SHP77 (cell line): ENCODE data around the gene FGF3.
A peak's percentile ranks its signal among the peaks of the same experiment; 100 is the strongest.

Experiments
- DNase-seq, 2 experiments: peaks; one replicate each; lab custom pipeline; 2025; lab: John Stamatoyannopoulos, UW

Gene FGF3

GRCh38 chr11:69843529-69843921, 24.3 kb upstream of the FGF3 start:
- DNase-seq = no peak

- peak in 1 of 2 experiments; percentile 4 for DNase-seq
These were observed 23.7 kb upstream of the FGF3 start for GRCh38 chr11:69842746-69843528.

- peak; percentile 45 to 62 for DNase-seq
These were observed 22.9 kb upstream of the FGF3 start for GRCh38 chr11:69841859-69842698.

- no peak for DNase-seq
These were observed 22.1 kb upstream of the FGF3 start for GRCh38 chr11:69841170-69841858.

- DNase-seq = peak; percentile 17 to 46
These were observed 21.4 kb upstream of the FGF3 start for GRCh38 chr11:69840371-69841169.

GRCh38 chr11:69839516-69839915, 20.3 kb upstream of the FGF3 start:
- no peak for DNase-seq

GRCh38 chr11:69837791-69838190, 18.6 kb upstream of the FGF3 start:
- DNase-seq = no peak

GRCh38 chr11:69836401-69836800, 17.2 kb upstream of the FGF3 start:
- DNase-seq = no peak

- no peak for DNase-seq
These were observed 15.9 kb upstream of the FGF3 start for GRCh38 chr11:69834811-69835800.

GRCh38 chr11:69834251-69834650, 15.0 kb upstream of the FGF3 start:
- DNase-seq = no peak

GRCh38 chr11:69832561-69833413, 13.6 kb upstream of the FGF3 start:
- DNase-seq = no peak

GRCh38 chr11:69831985-69832384, 12.8 kb upstream of the FGF3 start:
- DNase-seq = no peak

- no peak for DNase-seq
These were observed 10.9 kb upstream of the FGF3 start for GRCh38 chr11:69830086-69830485.

- DNase-seq = no peak
These were observed 9.7 kb upstream of the FGF3 start for GRCh38 chr11:69828971-69829344.

- no peak for DNase-seq
These were observed 9.2 kb upstream of the FGF3 start for GRCh38 chr11:69828276-69828970.

- no peak for DNase-seq
These were observed 7.6 kb upstream of the FGF3 start for GRCh38 chr11:69826773-69827172.

- no peak for DNase-seq
These were observed 6.7 kb upstream of the FGF3 start for GRCh38 chr11:69825941-69826340.

- DNase-seq = no peak
These were observed 6.0 kb upstream of the FGF3 start for GRCh38 chr11:69825037-69825834.
